ENCODE results near the gene POLR3G. TPM values are rescaled to one million over a fixed set of nuclear protein-coding genes. Genes with fewer than 3 reads are reported as not detected.
A peak's percentile ranks its signal among the peaks of the same experiment; 100 is the strongest.

Gene POLR3G
- total RNA-seq, 4 donors from 2014 or later, result 1.3 to 5.2 (median 2.8) TPM

- TF ChIP-seq CTCF (IDR thresholded peaks at IDR 0.05), result no peak
- no peak for DNase-seq (ENCODE audit: low spot score)
- no peak for ATAC-seq (ENCODE audit: low FRiP score)
These were observed 39.9 kb downstream of the POLR3G start for GRCh38 chr5:90514520-90514919.

- ATAC-seq (ENCODE audit: low FRiP score), result no peak
- no peak for DNase-seq (ENCODE audit: low spot score)
These were observed 44.0 kb downstream of the POLR3G start for GRCh38 chr5:90518661-90519060.

GRCh38 chr5:90519081-90519480 is 44.4 kb downstream of the POLR3G start:
- DNase-seq (ENCODE audit: low spot score) (no peak), ATAC-seq (ENCODE audit: low FRiP score) (no peak)
- TF ChIP-seq CTCF (IDR thresholded peaks at IDR 0.05), result no peak

More at GRCh38 chr5:90518661-90519060, 44.0 kb downstream of the POLR3G start:
- no peak for TF ChIP-seq CTCF (IDR thresholded peaks at IDR 0.05)

GRCh38 chr5:90528601-90529193 is 54.0 kb downstream of the POLR3G start:
- no peak for DNase-seq (ENCODE audit: low spot score)
- TF ChIP-seq CTCF (IDR thresholded peaks at IDR 0.05), result no peak
- peak; percentile 6 for ATAC-seq (ENCODE audit: low FRiP score)

GRCh38 chr5:90529194-90529938 is 54.7 kb downstream of the POLR3G start, which contains the start of gene LYSMD3:
LYSMD3 (minus strand) TSS chr5:90529584; CDS start chr5:90525289, 4,295 bp downstream.
- no peak for TF ChIP-seq CTCF (IDR thresholded peaks at IDR 0.05)
- ATAC-seq (ENCODE audit: low FRiP score) (peak; percentile 99), DNase-seq (ENCODE audit: low spot score) (peak; percentile 84)

- TF ChIP-seq CTCF (IDR thresholded peaks at IDR 0.05), result peak in 1 of 3 donors; percentile 16
- ATAC-seq (ENCODE audit: low FRiP score) (peak; percentile 89), DNase-seq (ENCODE audit: low spot score) (peak; percentile 28)
These were observed 55.4 kb downstream of the POLR3G start for GRCh38 chr5:90529939-90530677.
